Measurements from ENCODE around the gene TENM3.

DNA sequence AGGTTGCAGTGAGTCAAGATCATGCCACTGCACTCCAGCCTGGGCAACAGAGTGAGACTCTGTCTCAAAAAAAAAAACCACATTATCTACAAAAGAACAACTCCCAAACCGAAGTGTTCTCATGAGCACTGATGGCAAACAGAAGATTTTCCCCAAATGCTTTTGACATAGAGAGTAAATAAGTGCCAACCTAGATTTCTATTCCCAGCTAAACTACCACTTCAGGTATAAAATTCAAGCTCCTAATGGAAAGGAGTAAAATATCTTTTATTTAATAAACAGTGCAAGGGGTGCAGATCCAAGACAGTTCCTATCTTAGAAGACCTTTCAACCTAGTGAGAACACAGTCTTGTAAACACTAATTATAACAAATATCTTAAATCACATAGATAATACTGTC, 170.3 kb downstream of the TENM3 start:
- TF ChIP-seq CTCF (IDR thresholded peaks at IDR 0.05; ENCODE audit: insufficient read depth, low read length, poor library complexity, severe bottlenecking) = no peak
- TF ChIP-seq EZH2phosphoT487 (conservative IDR thresholded peaks at IDR 0.05; ENCODE audit: low read length) = no peak
